Neuronal stem cell (in vitro differentiated cells): ENCODE measurements around the gene MOSPD2.

Experiments used
- DNase-seq: peaks from one replicate; pipeline ENCODE4 v3.0.0-alpha.2; 2013; ENCODE audit warnings: low spot score
- H2AFZ ChIP-seq: one replicate; pipeline ENCODE4 v1.6.1; 2013; ENCODE audit warnings: mild to moderate bottlenecking, low read length, inconsistent platforms
- H2AK5ac ChIP-seq: 2 replicates; pipeline ENCODE4 v1.6.1; 2013; ENCODE audit warnings: low read depth, mild to moderate bottlenecking, inconsistent platforms, low read length, moderate library complexity, mixed read lengths
- H2BK120ac ChIP-seq: 2 replicates; pipeline ENCODE4 v1.6.1; 2013; ENCODE audit warnings: low read depth, mild to moderate bottlenecking, inconsistent platforms, low read length, moderate library complexity, mixed read lengths
- H2BK12ac ChIP-seq: one replicate; pipeline ENCODE4 v1.6.1; 2013; ENCODE audit warnings: low read length, inconsistent platforms
- H2BK15ac ChIP-seq: 2 replicates; pipeline ENCODE4 v1.6.1; 2013; ENCODE audit warnings: mild to moderate bottlenecking, low read length, inconsistent platforms, mixed read lengths
- H2BK5ac ChIP-seq: one replicate; pipeline ENCODE4 v1.6.1; 2013; ENCODE audit warnings: inconsistent platforms, mild to moderate bottlenecking, low read length, moderate library complexity
- H3K14ac ChIP-seq: one replicate; pipeline ENCODE4 v1.6.1; 2013; ENCODE audit warnings: low read length, inconsistent platforms
- H3K18ac ChIP-seq: 2 replicates; pipeline ENCODE4 v1.6.1; 2013; ENCODE audit warnings: low read length, inconsistent platforms
- H3K23ac ChIP-seq: 2 replicates; pipeline ENCODE4 v1.6.1; 2013; ENCODE audit warnings: low read depth, mild to moderate bottlenecking, mixed read lengths, low read length, inconsistent platforms; ENCODE audit not compliant: poor library complexity
- H3K27ac ChIP-seq: replicated peaks from 3 replicates; pipeline ENCODE4 v1.5.1; 2013; ENCODE audit warnings: low read length, inconsistent platforms
- H3K27me3 ChIP-seq, 3 experiments: 2 replicates each; pipeline ENCODE4 v1.6.1; 2013; ENCODE audit warnings: low read length in 3 of 3, mild to moderate bottlenecking in 2 of 3, inconsistent platforms in 1 of 3, low read depth in 1 of 3, mixed read lengths in 1 of 3, moderate library complexity in 1 of 3; ENCODE audit not compliant: control insufficient read depth in 3 of 3, insufficient read depth in 3 of 3
- H3K36me3 ChIP-seq, 2 donors: replicated peaks in 1 of 2; 2 replicates each; pipeline ENCODE4 v1.6.1; 2013; ENCODE audit warnings: low read length in 2 of 2; ENCODE audit not compliant: control insufficient read depth in 2 of 2, insufficient read depth in 2 of 2
- H3K4ac ChIP-seq: 2 replicates; pipeline ENCODE4 v1.6.1; 2013; ENCODE audit warnings: inconsistent platforms, mild to moderate bottlenecking, low read length, moderate library complexity
- H3K4me1 ChIP-seq, 2 donors: 1 replicate in 1 of 2; 2 replicates in 1 of 2; pipeline ENCODE4 v1.6.1; 2013; ENCODE audit warnings: low read length in 2 of 2, low read depth in 1 of 2; ENCODE audit not compliant: control insufficient read depth in 2 of 2, insufficient read depth in 1 of 2
- H3K4me2 ChIP-seq: one replicate; pipeline ENCODE4 v1.6.1; 2013; ENCODE audit warnings: mild to moderate bottlenecking, low read length, inconsistent platforms; ENCODE audit not compliant: insufficient read depth, poor library complexity, severe bottlenecking
- H3K4me3 ChIP-seq, 2 donors: 2 replicates each; pipeline ENCODE4 v1.5.1; 2013; ENCODE audit warnings: low read length in 2 of 2, mild to moderate bottlenecking in 2 of 2, inconsistent platforms in 1 of 2, moderate library complexity in 1 of 2
- H3K79me1 ChIP-seq: one replicate; pipeline ENCODE4 v1.6.1; 2013; ENCODE audit warnings: low read depth, mild to moderate bottlenecking, inconsistent platforms, low read length, moderate library complexity
- H3K9ac ChIP-seq: one replicate; pipeline ENCODE4 v1.6.1; 2013; ENCODE audit warnings: mild to moderate bottlenecking, low read depth, low read length, inconsistent platforms; ENCODE audit not compliant: poor library complexity
- H3K9me3 ChIP-seq, 2 donors: replicated peaks in 1 of 2; 2 replicates each; pipeline versions ENCODE3 to v1.6.1; 2013; ENCODE audit warnings: low read length in 2 of 2, mild to moderate bottlenecking in 2 of 2, inconsistent platforms in 1 of 2, low read depth in 1 of 2, mixed read lengths in 1 of 2, moderate library complexity in 1 of 2; ENCODE audit not compliant: control insufficient read depth in 2 of 2, insufficient read depth in 1 of 2
- H4K8ac ChIP-seq: one replicate; pipeline ENCODE4 v1.6.1; 2013; ENCODE audit warnings: low read depth, mild to moderate bottlenecking, inconsistent platforms, low read length, moderate library complexity
- H4K91ac ChIP-seq: one replicate; pipeline ENCODE4 v1.6.1; 2013; ENCODE audit warnings: low read length, low read depth, mild to moderate bottlenecking, inconsistent platforms; ENCODE audit not compliant: poor library complexity
- WGBS, 2 donors: extraction: QIAGEN DNeasy Blood & Tissue Kit; methylation state at CpG; one replicate each; pipeline ENCODE4 v1.1.7; 2013; ENCODE audit warnings: missing lambda C conversion rate in 2 of 2, mixed read lengths in 1 of 2; ENCODE audit not compliant: insufficient read length in 2 of 2, insufficient replicate concordance in 1 of 2; ENCODE audit errors: extremely low coverage in 2 of 2; 5-methylcytosine and 5-hydroxymethylcytosine counted together

Gene MOSPD2

DNA sequence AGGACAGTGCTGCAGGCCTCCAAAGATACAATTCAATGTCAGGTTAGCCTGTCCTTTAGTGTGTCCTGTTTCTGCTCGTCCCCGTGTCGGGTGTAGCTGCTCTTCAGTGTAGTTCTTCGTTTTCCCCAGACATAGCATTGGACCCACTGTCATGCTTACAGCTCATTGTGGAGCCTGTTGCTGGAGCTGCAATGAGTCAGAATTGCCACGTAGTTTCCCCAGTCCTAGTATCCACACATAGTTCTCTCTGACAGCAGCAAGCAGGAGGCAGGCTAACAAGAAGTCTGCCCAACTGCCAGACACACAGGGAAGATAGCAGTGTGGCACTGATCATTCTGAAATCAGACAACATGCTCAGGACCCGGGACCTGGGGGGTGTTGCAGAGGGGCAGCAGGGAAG, 49.2 kb downstream of the MOSPD2 start:
- Histone ChIP-seq H4K91ac (no peak overlapping the region), H3K14ac (no peak overlapping the region), H3K9me3 (no peaks in the 10 kb centered on the region), H3K9ac (no peak overlapping the region), H3K79me1 (peaks cover 1% of the 10 kb centered on the region), H2BK15ac (no peak overlapping the region), H2BK120ac (no peak overlapping the region), H4K8ac (no peak overlapping the region), H3K4me2 (no peak overlapping the region), H2BK5ac (no peak overlapping the region), H2AK5ac (no peak overlapping the region), H2BK12ac (no peak overlapping the region), H2AFZ (no peak overlapping the region), H3K23ac (no peak overlapping the region), H3K36me3 (peaks cover 0 to 15% of the 10 kb centered on the region in 2 donors), H3K4me3 (no peak overlapping the region), H3K4ac (no peak overlapping the region), H3K27me3 (no peaks in the 10 kb centered on the region), H3K4me1 (peaks cover 0 to 6% of the 10 kb centered on the region in 2 donors), H3K27ac (no peak overlapping the region), H3K18ac (no peak overlapping the region)
- DNase-seq = no peak
- no CpG with 5 or more reads among the region's 6 CpGs for WGBS, 2 donors

DNA sequence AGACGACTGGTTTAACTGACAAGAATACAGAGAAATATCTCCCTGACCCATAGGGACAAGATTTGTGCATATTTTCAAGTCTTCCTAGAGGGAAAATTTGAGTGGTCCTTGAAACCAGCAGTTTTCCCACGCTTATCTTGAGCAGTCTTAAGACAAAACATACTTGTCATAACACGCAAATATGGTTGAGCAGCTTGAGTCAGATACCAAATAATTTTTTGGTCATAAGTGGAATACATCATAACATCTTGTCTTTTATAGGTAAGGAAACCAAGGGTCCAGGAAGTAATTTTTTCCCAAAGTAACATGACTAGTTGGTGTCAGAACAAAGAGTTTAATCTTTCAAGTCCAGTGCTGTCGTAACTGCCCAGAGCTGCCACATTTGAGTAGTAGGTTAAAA, 50.5 kb downstream of the MOSPD2 start:
- H2AK5ac ChIP-seq = no peak overlapping the region
- H3K27ac ChIP-seq = no peak overlapping the region
- H3K36me3 ChIP-seq = peaks cover 0 to 8% of the 10 kb centered on the region in 2 donors
- H3K9ac ChIP-seq = no peak overlapping the region
- H2BK120ac ChIP-seq = no peak overlapping the region
- H3K9me3 ChIP-seq = no peaks in the 10 kb centered on the region
- no peak overlapping the region for H3K4me2 ChIP-seq
- H3K4me1 ChIP-seq = peaks cover 0 to 6% of the 10 kb centered on the region in 2 donors
- no peak overlapping the region for H3K4me3 ChIP-seq
- H4K8ac ChIP-seq = no peak overlapping the region
- H2AFZ ChIP-seq = no peak overlapping the region
- WGBS, 2 donors = no CpG with 5 or more reads among the region's 4 CpGs
- no peak overlapping the region for H2BK5ac ChIP-seq
- no peaks in the 10 kb centered on the region for H3K27me3 ChIP-seq
- H2BK12ac ChIP-seq = no peak overlapping the region
- no peak overlapping the region for H3K23ac ChIP-seq
- no peak overlapping the region for H4K91ac ChIP-seq
- no peak overlapping the region for H3K4ac ChIP-seq
- H3K18ac ChIP-seq = no peak overlapping the region
- no peak overlapping the region for H2BK15ac ChIP-seq
- no peak for DNase-seq
- H3K79me1 ChIP-seq = peaks cover 1% of the 10 kb centered on the region
- H3K14ac ChIP-seq = no peak overlapping the region

DNA sequence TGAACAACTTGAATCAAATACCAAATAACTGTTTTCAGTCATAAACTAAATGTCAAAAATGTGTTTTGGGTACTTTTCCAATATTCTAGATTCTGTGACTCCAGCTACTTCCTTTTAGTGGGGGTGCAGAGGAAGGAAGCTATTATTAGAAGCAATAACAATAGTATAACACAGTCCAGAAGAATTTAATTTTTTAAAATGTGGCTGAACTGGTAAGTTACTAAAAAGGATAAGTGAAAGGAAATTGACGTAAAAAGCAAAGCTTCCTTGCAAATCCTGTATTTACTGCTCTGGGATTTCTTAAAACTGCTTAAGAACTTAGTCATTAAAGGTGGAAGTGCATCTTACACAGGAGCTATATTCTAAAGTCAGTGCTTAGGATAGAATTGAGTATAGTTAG, 53.2 kb downstream of the MOSPD2 start:
- Histone ChIP-seq H2AK5ac (no peak overlapping the region), H4K91ac (no peak overlapping the region), H4K8ac (no peak overlapping the region), H2BK12ac (no peak overlapping the region), H3K27me3 (no peaks in the 10 kb centered on the region), H2BK120ac (no peak overlapping the region), H3K4me1 (peaks cover 0 to 6% of the 10 kb centered on the region in 2 donors), H3K18ac (no peak overlapping the region), H3K14ac (no peak overlapping the region), H3K4ac (no peak overlapping the region), H3K23ac (no peak overlapping the region), H3K27ac (no peak overlapping the region), H3K9ac (no peak overlapping the region), H3K36me3 (no peaks in the 10 kb centered on the region), H3K79me1 (no peaks in the 10 kb centered on the region), H2BK5ac (no peak overlapping the region), H3K4me3 (no peak overlapping the region), H2AFZ (no peak overlapping the region), H2BK15ac (no peak overlapping the region), H3K9me3 (no peaks in the 10 kb centered on the region), H3K4me2 (no peak overlapping the region)
- DNase-seq = no peak
- WGBS, 2 donors = no CpG with 5 or more reads among the region's 1 CpG

DNA sequence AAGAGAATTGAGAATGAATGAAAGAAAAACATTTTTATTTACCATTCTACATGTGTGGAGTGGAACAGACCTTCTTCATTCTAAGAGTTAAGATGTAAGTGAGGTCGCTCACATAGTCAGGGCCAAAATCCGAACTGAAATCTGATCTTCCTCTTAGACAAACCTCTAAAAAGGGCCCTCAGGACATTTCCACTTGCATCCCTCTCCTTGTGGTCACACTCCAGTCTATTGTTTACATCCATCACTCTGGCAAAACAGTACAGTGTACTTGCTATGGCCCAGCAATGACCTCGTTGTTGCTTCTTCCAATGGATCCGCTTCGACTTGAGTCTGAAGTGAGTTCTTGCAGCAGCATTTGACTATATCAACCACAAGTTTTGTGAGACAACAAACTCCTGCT, 54.2 kb downstream of the MOSPD2 start:
- peaks cover 0 to 6% of the 10 kb centered on the region in 2 donors for H3K4me1 ChIP-seq
- no CpG with 5 or more reads among the region's 5 CpGs for WGBS, 2 donors
- no peak for DNase-seq

More for the DNA sequence above, 54.2 kb downstream of the MOSPD2 start:
- Histone ChIP-seq H2BK120ac (no peak overlapping the region), H3K27me3 (no peaks in the 10 kb centered on the region), H3K36me3 (no peaks in the 10 kb centered on the region), H2BK5ac (no peak overlapping the region), H2BK12ac (no peak overlapping the region), H3K4me2 (no peak overlapping the region), H2BK15ac (no peak overlapping the region), H3K79me1 (no peaks in the 10 kb centered on the region), H3K27ac (no peak overlapping the region), H3K18ac (no peak overlapping the region), H3K4me3 (no peak overlapping the region), H2AFZ (no peak overlapping the region), H3K9me3 (no peaks in the 10 kb centered on the region), H3K23ac (no peak overlapping the region), H3K14ac (no peak overlapping the region), H4K8ac (no peak overlapping the region), H3K4ac (no peak overlapping the region), H2AK5ac (no peak overlapping the region), H3K9ac (no peak overlapping the region), H4K91ac (no peak overlapping the region)
